ENCODE data around the gene MYEOV.

Gene MYEOV

GRCh38 chr11:69343401-69344321, 49.7 kb downstream of the MYEOV start:
- no peak for DNase-seq

- DNase-seq: no peak
These were observed 50.7 kb downstream of the MYEOV start for GRCh38 chr11:69344570-69345145.

Measured in femur (tissue), 1 donor.